RWPE1 (cell line): Measurements from ENCODE around the gene ETNK2.
"Not testable (repeated sequence)": the region's sequence is repeated elsewhere in the genome, so short reads cannot be mapped to it uniquely, and the experiment has no call there.

ENCODE experiments used
- CTCF ChIA-PET: fragments of 350-600 bp; sonication (Branson Sonifier 250); formaldehyde crosslinking; extraction: SDS; loops from one replicate; lab custom pipeline; 2021; lab: Yijun Ruan, JAX
- POLR2A ChIA-PET: fragments of 400-600 bp; formaldehyde crosslinking; extraction: SDS; loops from one replicate; lab custom pipeline; 2020; ENCODE audit warnings: antibody characterized with exemption; ENCODE audit not compliant: low non-redundant PET; lab: Yijun Ruan, JAX
- DNase-seq: peaks from one replicate; pipeline ENCODE4 v3.0.0; 2012; ENCODE audit warnings: low spot score
- H3K27ac ChIP-seq: fragments of 450-650 bp; 2 replicates; pipeline ENCODE4 v1.5.1; 2017
- CTCF ChIP-seq: fragments of 450-650 bp; conservative IDR thresholded peaks from 2 replicates; pipeline ENCODE4 v1.5.1; 2017; ENCODE audit warnings: low read depth, mild to moderate bottlenecking

ETNK2 gene

DNA sequence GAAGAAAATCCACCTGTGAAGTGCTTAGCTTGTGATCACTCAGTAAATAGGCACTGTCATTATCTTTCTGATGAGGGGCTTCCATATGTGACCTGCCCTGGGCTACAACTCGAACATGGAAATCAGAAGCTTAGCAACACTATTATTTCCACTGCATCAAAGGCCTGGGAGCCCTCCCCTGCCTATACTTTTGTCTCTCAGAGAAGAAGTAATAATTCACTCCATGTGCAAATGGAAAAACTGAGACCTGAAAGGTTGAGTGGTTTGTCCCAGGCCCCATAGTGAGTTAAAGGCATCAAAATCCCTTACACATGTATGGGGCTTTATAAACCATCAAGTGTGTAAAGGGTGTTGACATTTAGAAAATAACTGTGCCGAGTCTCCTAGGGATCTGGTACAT is 58.1 kb downstream of the ETNK2 start:
- no peak for TF ChIP-seq CTCF
- no peak for DNase-seq
- POLR2A ChIA-PET = no interaction called here
- CTCF ChIA-PET = interaction anchor here (0.7 kb wide), 1 partner anchor 583 kb away, joined by 3 read pairs; no protein-coding TSS in a partner anchor
- no peak overlapping the region for H3K27ac ChIP-seq

GRCh38 chr1:204093421-204093717 is 58.5 kb downstream of the ETNK2 start:
- TF ChIP-seq CTCF = no peak
- H3K27ac ChIP-seq = no peak overlapping the region
- POLR2A ChIA-PET = no interaction called here
- DNase-seq = no peak
- CTCF ChIA-PET = interaction anchor here (0.7 kb wide), 1 partner anchor 583 kb away, joined by 3 read pairs; no protein-coding TSS in a partner anchor

DNA sequence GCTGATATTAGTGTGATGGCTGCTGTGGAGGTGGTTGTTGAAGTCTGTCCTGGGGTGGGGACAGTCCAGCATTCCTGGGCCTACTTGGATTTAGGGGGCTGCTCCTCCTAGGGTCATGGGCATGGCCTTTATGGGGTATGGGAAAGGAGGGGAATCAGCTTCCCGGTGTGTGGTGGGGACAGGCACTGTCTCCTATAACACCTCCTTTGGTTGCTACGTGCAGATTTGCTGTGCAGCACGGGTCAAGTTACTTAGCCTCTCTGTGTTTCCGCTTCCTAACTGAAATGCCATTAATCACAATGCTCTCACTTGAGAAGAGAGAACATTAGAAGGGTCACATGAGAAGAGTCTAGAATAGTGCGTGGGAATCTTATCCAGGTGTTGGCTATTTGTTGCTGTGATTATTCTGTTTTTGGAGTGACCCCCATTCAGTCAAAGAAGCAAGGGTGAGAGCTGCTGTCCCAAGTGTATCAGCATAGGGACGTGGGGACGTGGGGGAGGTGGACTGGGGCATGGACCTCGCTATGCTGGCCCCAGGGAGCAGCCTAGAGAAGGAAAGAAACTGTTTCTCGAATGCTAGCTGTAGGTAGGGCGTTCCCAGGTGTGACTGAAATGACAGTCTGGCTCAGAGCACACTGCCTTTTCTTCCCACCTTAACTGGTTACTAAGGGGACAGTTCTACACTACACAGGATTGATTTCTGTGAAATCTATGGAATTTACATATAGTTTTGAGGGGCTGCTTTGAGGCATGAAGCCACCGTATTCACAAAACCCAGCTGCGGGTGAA is 59.0 kb downstream of the ETNK2 start:
- no peak for TF ChIP-seq CTCF
- ChIA-PET POLR2A (no interaction called here), CTCF (interaction anchor here (0.7 kb wide), 1 partner anchor 582 kb away, joined by 3 read pairs; no protein-coding TSS in a partner anchor)
- DNase-seq = no peak
- H3K27ac ChIP-seq = no peak overlapping the region

GRCh38 chr1:204091787-204092312 is 60.0 kb downstream of the ETNK2 start:
- ChIA-PET CTCF (no interaction called here), POLR2A (interaction anchor here (0.6 kb wide), 1 partner anchor 276 kb away, joined by 3 read pairs; no protein-coding TSS in a partner anchor)
- DNase-seq = no peak
- no peak for TF ChIP-seq CTCF
- no peak overlapping the region for H3K27ac ChIP-seq

- ChIA-PET CTCF (interaction anchor here (1.1 to 2.0 kb wide), 3 partner anchors 37 to 220 kb away, joined by 4 to 6 read pairs (median 5); no protein-coding TSS in a partner anchor), POLR2A (no interaction called here)
- no peak for DNase-seq
- no peak overlapping the region for H3K27ac ChIP-seq
- TF ChIP-seq CTCF = no peak
Measured at GRCh38 chr1:204091066-204091465, 60.8 kb downstream of the ETNK2 start.

GRCh38 chr1:204090132-204090531 is 61.7 kb downstream of the ETNK2 start:
- DNase-seq, POLR2A ChIA-PET: not testable (repeated sequence)
- H3K27ac ChIP-seq = peak overlapping the region; percentile 91
- CTCF ChIA-PET = interaction anchor here (0.6 to 2.0 kb wide), 8 partner anchors 10 to 240 kb away, joined by 3 to 6 read pairs (median 4); partner anchors contain the start of gene SOX13
